ENCODE measurements around the gene RFX7.
A peak's percentile ranks its signal among the peaks of the same experiment; 100 is the strongest.

Gene RFX7

GRCh38 chr15:56124391-56124790 is 119.3 kb downstream of the RFX7 start:
- no peak for DNase-seq

GRCh38 chr15:56105855-56106254 is 137.8 kb downstream of the RFX7 start:
- DNase-seq = no peak

- DNase-seq = no peak
Measured at GRCh38 chr15:56102441-56102840, 141.2 kb downstream of the RFX7 start.

- DNase-seq = no peak
Measured at GRCh38 chr15:56099311-56099710, 144.4 kb downstream of the RFX7 start.

GRCh38 chr15:56098195-56098863 is 145.3 kb downstream of the RFX7 start:
- DNase-seq = no peak

GRCh38 chr15:56095406-56095805 is 148.3 kb downstream of the RFX7 start:
- peak; percentile 69 for DNase-seq

GRCh38 chr15:56094171-56094570 is 149.5 kb downstream of the RFX7 start:
- DNase-seq = no peak

- no peak for DNase-seq
Measured at GRCh38 chr15:56088389-56088788, 155.3 kb downstream of the RFX7 start.

GRCh38 chr15:56086566-56086965 is 157.1 kb downstream of the RFX7 start:
- DNase-seq = no peak

GRCh38 chr15:56082263-56082761 is 161.4 kb downstream of the RFX7 start:
- no peak for DNase-seq

GRCh38 chr15:56077081-56077480 is 166.6 kb downstream of the RFX7 start:
- DNase-seq = no peak

- no peak for DNase-seq
Measured at GRCh38 chr15:56076640-56077039, 167.0 kb downstream of the RFX7 start.

- no peak for DNase-seq
Measured at GRCh38 chr15:56074481-56075265, 169.0 kb downstream of the RFX7 start.

GRCh38 chr15:56064152-56064551 is 179.5 kb downstream of the RFX7 start:
- DNase-seq = no peak

GRCh38 chr15:56059716-56060115 is 184.0 kb downstream of the RFX7 start:
- no peak for DNase-seq

- peak; percentile 77 for DNase-seq
Measured at GRCh38 chr15:56058986-56059385, 184.7 kb downstream of the RFX7 start.

- no peak for DNase-seq
Measured at GRCh38 chr15:56056626-56057025, 187.1 kb downstream of the RFX7 start.

GRCh38 chr15:56053046-56053400 is 190.7 kb downstream of the RFX7 start:
- peak; percentile 53 for DNase-seq

GRCh38 chr15:56052395-56053045 is 191.2 kb downstream of the RFX7 start:
- DNase-seq = peak; percentile 90

GRCh38 chr15:56051676-56052075 is 192.0 kb downstream of the RFX7 start:
- DNase-seq = no peak

GRCh38 chr15:56049577-56049976 is 194.1 kb downstream of the RFX7 start:
- no peak for DNase-seq

GRCh38 chr15:56047354-56047753 is 196.3 kb downstream of the RFX7 start:
- peak; percentile 48 for DNase-seq

GRCh38 chr15:56045068-56045748 is 198.5 kb downstream of the RFX7 start:
- no peak for DNase-seq

All from NCI-H226 (cell line).